Sigmoid colon (tissue), 7 donors: ENCODE results near the gene FAM3C. TPM values are rescaled to one million over a fixed set of nuclear protein-coding genes. Genes with fewer than 3 reads are reported as not detected.

ENCODE experiments used
- DNase-seq: peaks from one replicate; pipeline ENCODE4 v3.0.0-alpha.2; 2019
- H3K27ac ChIP-seq, 4 donors: fragments of 200-600 bp; sonication (generic); one replicate each; pipeline ENCODE4 v1.5.1; 2016 to 2019; ENCODE audit warnings: mild to moderate bottlenecking in 1 of 4
- H3K27me3 ChIP-seq, 3 donors: fragments of 200-600 bp; sonication (generic); one replicate each; pipeline ENCODE4 v1.5.1; 2019; ENCODE audit warnings: mild to moderate bottlenecking in 1 of 3
- H3K36me3 ChIP-seq, 4 donors: fragments of 200-600 bp; sonication (generic); one replicate each; pipeline ENCODE4 v1.5.1; 2016 to 2019
- H3K4me1 ChIP-seq, 4 donors: fragments of 200-600 bp; sonication (generic); one replicate each; pipeline ENCODE4 v1.5.1; 2017 to 2019
- H3K4me3 ChIP-seq, 4 donors: fragments of 200-600 bp; sonication (generic); one replicate each; pipeline ENCODE4 v1.5.1; 2017 to 2019; ENCODE audit warnings: mild to moderate bottlenecking in 2 of 4, moderate library complexity in 1 of 4
- H3K9me3 ChIP-seq, 4 donors: fragments of 200-600 bp in 3 of 4; sonication (generic) in 3 of 4; one replicate each; pipeline versions ENCODE4 v1.5.1 to v1.6.1; 2013 to 2019
- EP300 ChIP-seq, 4 donors: sonication (generic); formaldehyde crosslinking; IDR thresholded peaks; one replicate each; pipeline ENCODE4 v1.6.1; 2017; ENCODE audit warnings: antibody characterized with exemption in 4 of 4
- POLR2A ChIP-seq, 2 donors: fragments of 450-650 bp; IDR thresholded peaks; one replicate each; pipeline ENCODE4 v1.6.1; 2016; ENCODE audit warnings: antibody characterized with exemption in 2 of 2, mild to moderate bottlenecking in 2 of 2, moderate library complexity in 2 of 2
- POLR2AphosphoS5 ChIP-seq, 4 donors: sonication (generic); formaldehyde crosslinking; IDR thresholded peaks; one replicate each; pipeline ENCODE4 v1.6.1; 2017; ENCODE audit warnings: antibody characterized with exemption in 4 of 4
- WGBS, 2 donors: extraction: QIAGEN DNeasy Blood & Tissue Kit; methylation state at CpG; one replicate each; pipeline ENCODE4 v1.1.7; 2013; 5-methylcytosine and 5-hydroxymethylcytosine counted together
- intact Hi-C: fragments of 100-400 bp; cut with DNase I; formaldehyde crosslinking; loops from one replicate; pipeline ENCODE4 v1.15.1; 2023
- polyA plus RNA-seq, 3 donors: library from polyadenylated mRNA; stranded (reverse); fragments of 200-250 nt; gene quantifications; one replicate each; pipeline ENCODE4 v1.2.3, GENCODE V29; 2013
- total RNA-seq, 4 donors: library from RNA; depleted of rRNA; stranded (reverse); fragments of >200 nt; gene quantifications; one replicate each; pipeline ENCODE4 v1.1.0, GENCODE V29; 2016
- TF ChIP-seq, protein P1 (sequence below), 4 experiments: fragments of 450-650 bp in 3 of 4; fragments of 200-600 bp in 1 of 4; IDR thresholded peaks; one replicate each; pipeline ENCODE4 v1.5.1; 2016 to 2019; ENCODE audit warnings: antibody characterized with exemption in 4 of 4, mild to moderate bottlenecking in 3 of 4, moderate library complexity in 2 of 4
- donor health status: healthy with polysubstance abuse.
- donor health status: Bipolar disorder and iron deficiency.
- donor health status: healthy.

FAM3C gene
- total and polyA plus RNA-seq, 7 donors = 9.0 to 58.9 (median 35.2) TPM

- H3K9me3 ChIP-seq = no peaks in the 10 kb centered on the region
- no peaks in the 10 kb centered on the region for H3K36me3 ChIP-seq
- no peak overlapping the region for H3K4me3 ChIP-seq
- no peak overlapping the region for H3K27ac ChIP-seq
- DNase-seq = no peak
- 8 to 46% methylated on average over 9 of the region's 9 CpGs for WGBS, 2 donors
- TF ChIP-seq POLR2AphosphoS5 (IDR thresholded peaks at IDR 0.05) = no peak
- TF ChIP-seq, protein P1, sequence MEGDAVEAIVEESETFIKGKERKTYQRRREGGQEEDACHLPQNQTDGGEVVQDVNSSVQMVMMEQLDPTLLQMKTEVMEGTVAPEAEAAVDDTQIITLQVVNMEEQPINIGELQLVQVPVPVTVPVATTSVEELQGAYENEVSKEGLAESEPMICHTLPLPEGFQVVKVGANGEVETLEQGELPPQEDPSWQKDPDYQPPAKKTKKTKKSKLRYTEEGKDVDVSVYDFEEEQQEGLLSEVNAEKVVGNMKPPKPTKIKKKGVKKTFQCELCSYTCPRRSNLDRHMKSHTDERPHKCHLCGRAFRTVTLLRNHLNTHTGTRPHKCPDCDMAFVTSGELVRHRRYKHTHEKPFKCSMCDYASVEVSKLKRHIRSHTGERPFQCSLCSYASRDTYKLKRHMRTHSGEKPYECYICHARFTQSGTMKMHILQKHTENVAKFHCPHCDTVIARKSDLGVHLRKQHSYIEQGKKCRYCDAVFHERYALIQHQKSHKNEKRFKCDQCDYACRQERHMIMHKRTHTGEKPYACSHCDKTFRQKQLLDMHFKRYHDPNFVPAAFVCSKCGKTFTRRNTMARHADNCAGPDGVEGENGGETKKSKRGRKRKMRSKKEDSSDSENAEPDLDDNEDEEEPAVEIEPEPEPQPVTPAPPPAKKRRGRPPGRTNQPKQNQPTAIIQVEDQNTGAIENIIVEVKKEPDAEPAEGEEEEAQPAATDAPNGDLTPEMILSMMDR (IDR thresholded peaks at IDR 0.05) = no peak
- TF ChIP-seq EP300 (IDR thresholded peaks at IDR 0.05) = no peak
- no peak for TF ChIP-seq POLR2A (IDR thresholded peaks at IDR 0.05)
- intact Hi-C loops = no loop called here
- H3K27me3 ChIP-seq = no peaks in the 10 kb centered on the region
- no peaks in the 10 kb centered on the region for H3K4me1 ChIP-seq
Measured at GRCh38 chr7:121313793-121314676, 82.1 kb downstream of the FAM3C start.

GRCh38 chr7:121313220-121313792 lies 82.8 kb downstream of the FAM3C start:
- no peaks in the 10 kb centered on the region for H3K4me1 ChIP-seq
- H3K9me3 ChIP-seq = no peaks in the 10 kb centered on the region
- no peak for DNase-seq
- no peaks in the 10 kb centered on the region for H3K36me3 ChIP-seq
- H3K27ac ChIP-seq = no peak overlapping the region
- no peaks in the 10 kb centered on the region for H3K27me3 ChIP-seq
- no peak overlapping the region for H3K4me3 ChIP-seq
- intact Hi-C loops = no loop called here
- TF ChIP-seq POLR2AphosphoS5 (IDR thresholded peaks at IDR 0.05) = no peak
- no peak for TF ChIP-seq EP300 (IDR thresholded peaks at IDR 0.05)
- TF ChIP-seq, protein P1 (IDR thresholded peaks at IDR 0.05) = no peak
- TF ChIP-seq POLR2A (IDR thresholded peaks at IDR 0.05) = no peak
- WGBS, 2 donors = 27 to 70% methylated on average over 3 of the region's 3 CpGs

GRCh38 chr7:121307021-121307574 lies 89.0 kb downstream of the FAM3C start:
- TF ChIP-seq, protein P1 (IDR thresholded peaks at IDR 0.05) = no peak
- no peak for TF ChIP-seq POLR2AphosphoS5 (IDR thresholded peaks at IDR 0.05)
- no peak for TF ChIP-seq POLR2A (IDR thresholded peaks at IDR 0.05)
- TF ChIP-seq EP300 (IDR thresholded peaks at IDR 0.05) = no peak
- H3K4me3 ChIP-seq = no peak overlapping the region
- WGBS, 2 donors = 71 to 74% methylated on average over 4 of the region's 4 CpGs
- H3K27me3 ChIP-seq = no peaks in the 10 kb centered on the region
- no peaks in the 10 kb centered on the region for H3K36me3 ChIP-seq
- no peaks in the 10 kb centered on the region for H3K4me1 ChIP-seq
- intact Hi-C loops = no loop called here
- no peak overlapping the region for H3K27ac ChIP-seq
- no peak for DNase-seq
- no peaks in the 10 kb centered on the region for H3K9me3 ChIP-seq

DNA sequence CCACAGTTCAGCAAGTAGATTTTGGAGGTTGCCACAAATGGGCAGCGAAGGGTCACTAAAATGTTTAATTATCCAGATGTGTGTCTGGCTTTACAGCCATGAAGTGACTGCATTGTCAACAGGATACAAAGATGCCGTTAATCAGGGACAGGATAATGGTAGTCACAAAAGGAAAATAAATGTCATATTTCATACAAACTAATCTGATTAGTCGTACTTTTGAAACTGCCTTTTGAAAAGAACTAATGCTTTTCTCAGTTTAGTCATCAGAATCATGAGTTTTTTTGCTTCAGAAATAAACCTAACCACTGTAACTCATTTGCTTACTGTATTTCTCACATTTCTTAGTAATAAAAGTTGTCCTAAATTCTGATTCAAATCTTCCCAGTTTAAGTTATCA lies 89.5 kb downstream of the FAM3C start:
- Histone ChIP-seq H3K27ac (no peak overlapping the region), H3K4me1 (peaks cover 0 to under 1% (median 0%) of the 10 kb centered on the region in 4 donors), H3K4me3 (no peak overlapping the region), H3K9me3 (no peaks in the 10 kb centered on the region), H3K36me3 (no peaks in the 10 kb centered on the region), H3K27me3 (no peaks in the 10 kb centered on the region)
- intact Hi-C loops = no loop called here
- TF ChIP-seq POLR2AphosphoS5 (IDR thresholded peaks at IDR 0.05) (no peak), EP300 (IDR thresholded peaks at IDR 0.05) (no peak), POLR2A (IDR thresholded peaks at IDR 0.05) (no peak)
- TF ChIP-seq, protein P1 (IDR thresholded peaks at IDR 0.05) = no peak
- DNase-seq = no peak
- 59 to 64% methylated on average over 3 of the region's 3 CpGs for WGBS, 2 donors
